CD4-positive, alpha-beta T cell treated with Interferon gamma for 1 hour (primary cell): Measurements from ENCODE around the gene NEURL4.
A peak's percentile ranks its signal among the peaks of the same experiment; 100 is the strongest.

Experiments used
- DNase-seq: peaks from one replicate; pipeline ENCODE4 v3.0.0-alpha.2; 2020

NEURL4 gene

DNA sequence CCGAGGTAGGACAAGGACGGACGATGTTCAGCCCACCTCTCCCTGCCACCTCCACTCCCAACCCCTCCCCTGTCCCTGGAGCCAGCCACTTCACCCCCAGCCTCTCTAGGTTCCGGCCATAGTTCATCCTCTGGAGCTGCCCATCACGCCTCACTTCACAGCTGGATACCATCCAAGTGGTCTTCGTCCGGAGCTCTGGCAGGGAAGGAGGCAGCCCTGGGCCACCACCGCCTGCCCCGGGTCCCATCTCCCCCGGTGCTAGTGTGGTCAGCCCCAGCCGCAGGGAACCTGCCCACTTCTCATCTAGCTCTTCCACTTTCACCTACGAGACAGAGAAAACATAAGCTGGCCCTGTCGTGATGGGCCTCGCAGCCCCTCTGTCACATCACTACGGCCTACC, 7.7 kb downstream of the NEURL4 start:
- DNase-seq = no peak

DNA sequence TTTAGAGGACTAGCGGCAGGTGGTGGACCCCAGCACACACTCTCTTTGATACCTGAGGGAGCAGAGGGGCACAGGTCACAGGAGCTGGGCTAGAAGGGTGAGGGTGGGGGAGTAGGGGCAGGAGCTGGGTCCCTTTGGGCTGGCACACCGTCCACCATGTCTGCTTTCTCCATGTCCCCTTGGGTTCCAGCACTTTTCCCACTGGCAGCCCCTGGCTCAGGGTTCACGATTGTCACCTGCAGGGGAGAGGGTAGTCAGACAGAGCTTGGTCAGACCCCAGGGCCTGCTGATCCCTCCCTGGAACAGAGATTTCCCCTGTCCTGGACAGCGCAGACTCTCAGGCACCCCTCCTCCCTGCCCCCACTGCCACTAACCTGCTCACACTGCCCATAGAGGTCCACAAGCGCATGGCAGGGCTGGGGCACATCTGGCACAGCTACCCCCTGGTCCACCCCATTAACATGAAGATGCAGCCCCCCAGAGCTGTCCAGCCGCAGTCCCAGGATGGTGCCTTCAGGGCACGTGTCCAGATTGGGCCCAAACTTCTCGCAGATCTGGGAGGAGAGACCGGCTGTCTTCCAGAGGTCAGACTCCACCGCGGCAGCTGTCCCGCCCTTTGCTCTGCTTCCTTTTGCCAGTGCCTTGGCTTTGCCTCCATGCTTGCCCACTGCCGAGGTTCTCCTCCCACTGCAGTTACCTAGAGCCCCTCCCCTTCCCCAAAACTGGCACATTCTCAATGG, 10.8 kb downstream of the NEURL4 start:
- DNase-seq = no peak

- DNase-seq = no peak
These were observed 11.9 kb downstream of the NEURL4 start for GRCh38 chr17:7317161-7317803.

- no peak for DNase-seq
These were observed 13.4 kb downstream of the NEURL4 start for GRCh38 chr17:7315570-7316235.

- peak; percentile 91 for DNase-seq
These were observed 14.2 kb downstream of the NEURL4 start, which contains the start of gene GPS2 for GRCh38 chr17:7314719-7315569. Gene GPS2, minus strand, starts transcription at chr17:7315360. Its CDS starts 308 bp downstream, at chr17:7315052.

- no peak for DNase-seq
These were observed 15.0 kb downstream of the NEURL4 start for GRCh38 chr17:7313890-7314718.

DNA sequence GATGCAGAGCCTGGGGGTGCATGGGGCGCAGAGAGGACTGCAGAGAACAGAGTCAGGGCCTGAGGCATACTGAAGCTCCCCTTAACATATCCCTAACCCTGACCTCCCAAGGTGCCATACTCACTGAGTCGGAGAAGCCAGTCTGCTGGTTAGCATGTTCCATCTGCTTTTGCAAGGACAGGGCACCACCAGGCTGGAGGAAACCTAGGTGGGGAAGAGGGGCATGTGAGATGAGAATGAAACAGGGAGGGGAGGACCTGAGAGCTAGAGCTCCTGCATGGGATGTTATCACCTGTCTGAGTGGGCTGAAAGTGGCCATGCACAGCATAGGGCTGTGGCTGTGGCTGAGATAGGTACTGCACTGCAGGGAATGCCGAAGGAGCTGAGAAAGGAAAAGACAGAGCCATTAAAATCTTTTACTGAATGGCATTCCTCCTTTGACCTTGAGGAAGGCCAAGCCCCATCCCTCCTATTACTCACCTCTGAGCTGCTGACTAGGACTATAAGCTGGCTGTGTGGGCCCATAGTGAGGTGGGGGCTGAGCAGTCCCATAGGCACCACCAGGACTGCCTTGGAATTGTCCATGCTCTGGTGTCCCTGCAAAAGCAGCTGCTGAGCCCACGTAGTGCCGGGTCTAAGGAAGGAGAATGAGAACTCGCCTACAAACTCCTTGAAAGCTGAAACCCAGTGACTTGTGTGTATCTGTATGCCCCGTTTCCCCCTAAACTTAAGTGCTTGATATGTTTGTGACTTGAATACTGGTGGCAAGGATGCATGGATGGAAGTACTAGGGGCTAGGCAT, 15.8 kb downstream of the NEURL4 start:
- DNase-seq = no peak

- DNase-seq = no peak
These were observed 16.6 kb downstream of the NEURL4 start for GRCh38 chr17:7312432-7313087.

GRCh38 chr17:7311110-7311705, 17.9 kb downstream of the NEURL4 start:
- no peak for DNase-seq

GRCh38 chr17:7309628-7310027, 19.5 kb downstream of the NEURL4 start:
- no peak for DNase-seq

DNA sequence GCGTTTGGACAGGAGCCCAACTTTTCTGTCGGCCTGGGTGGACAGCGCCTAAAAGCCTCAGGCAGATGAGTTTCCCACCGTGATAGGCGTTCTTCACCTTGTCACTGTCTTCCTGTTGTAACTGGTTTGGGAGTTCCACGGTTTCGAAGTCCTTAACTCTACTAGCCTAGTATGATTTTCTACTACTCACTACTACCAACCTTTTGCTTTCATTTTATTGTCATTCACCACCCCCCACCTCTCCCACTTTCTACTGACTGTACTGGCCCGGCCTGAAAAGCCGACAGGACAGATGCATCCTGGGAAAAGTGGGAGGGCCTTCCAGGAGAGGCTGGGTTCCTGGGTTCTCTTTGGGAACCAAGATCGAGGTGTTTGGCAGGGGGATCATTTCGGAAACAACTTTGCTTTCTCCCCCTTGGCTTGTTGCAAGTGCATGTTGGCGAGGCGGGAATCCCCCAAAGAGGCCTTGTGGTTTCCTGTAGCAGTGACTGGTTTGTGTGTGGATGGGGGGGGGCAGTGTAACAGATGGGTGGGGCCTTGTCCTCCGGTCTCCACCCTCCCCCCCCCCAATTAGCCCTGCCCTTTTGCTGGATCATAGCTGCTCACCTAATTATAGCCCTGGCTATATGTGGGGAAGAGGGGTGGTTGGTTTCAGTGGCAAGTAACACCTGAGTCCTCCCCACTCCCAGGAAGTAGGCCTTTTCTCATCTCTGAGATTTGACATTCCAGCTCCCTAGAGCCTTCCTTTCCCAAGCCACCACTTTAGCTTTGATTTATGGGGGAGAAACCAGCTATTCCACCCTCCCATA, 20.3 kb downstream of the NEURL4 start:
- DNase-seq = peak; percentile 93

- DNase-seq = peak; percentile 63
These were observed 21.2 kb downstream of the NEURL4 start for GRCh38 chr17:7307686-7308624.

DNA sequence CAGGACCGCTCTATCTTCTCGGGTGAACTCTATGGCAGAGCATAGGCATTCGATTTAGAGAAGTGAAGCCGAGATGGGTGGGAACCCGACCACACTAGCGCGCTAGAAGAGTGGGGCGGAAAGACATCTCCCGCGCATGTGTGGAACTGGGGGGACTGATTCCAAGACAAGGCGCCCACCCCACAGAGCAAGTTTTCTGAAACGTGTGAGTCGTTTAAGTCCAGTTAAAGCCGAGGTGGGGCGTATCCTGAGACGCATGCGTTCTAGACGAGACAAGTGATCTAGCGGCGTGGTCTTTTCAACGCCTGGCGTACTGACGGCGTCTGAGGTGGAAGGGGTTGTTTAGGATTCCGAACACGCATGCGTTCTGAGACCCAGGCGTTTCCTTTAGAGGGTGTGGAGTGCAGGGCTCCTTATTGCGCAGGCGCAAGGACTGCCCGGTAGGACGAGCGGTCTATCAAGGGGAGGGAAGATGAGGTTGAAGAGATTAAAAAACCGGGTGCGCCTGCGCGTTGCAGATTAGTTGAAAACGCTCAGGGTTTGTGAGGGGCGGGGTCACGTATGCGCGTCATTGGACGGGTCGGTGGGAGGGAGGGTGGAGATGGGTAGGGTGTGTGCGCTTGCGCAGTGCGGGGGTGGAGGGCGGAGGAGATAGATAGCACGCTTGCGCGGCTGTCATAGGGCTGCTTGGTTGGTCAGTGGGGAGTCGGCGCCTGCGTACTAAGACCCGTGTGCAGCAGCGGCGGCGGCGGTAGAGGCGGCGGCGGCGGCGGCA, 22.0 kb downstream of the NEURL4 start, which contains the start of gene EIF5A:
TSS of gene EIF5A (plus strand) at position 718 of the 775 bp plus-strand sequence. CDS start 2,008 bp downstream, outside the sequence.
- DNase-seq = peak; percentile 100

DNA sequence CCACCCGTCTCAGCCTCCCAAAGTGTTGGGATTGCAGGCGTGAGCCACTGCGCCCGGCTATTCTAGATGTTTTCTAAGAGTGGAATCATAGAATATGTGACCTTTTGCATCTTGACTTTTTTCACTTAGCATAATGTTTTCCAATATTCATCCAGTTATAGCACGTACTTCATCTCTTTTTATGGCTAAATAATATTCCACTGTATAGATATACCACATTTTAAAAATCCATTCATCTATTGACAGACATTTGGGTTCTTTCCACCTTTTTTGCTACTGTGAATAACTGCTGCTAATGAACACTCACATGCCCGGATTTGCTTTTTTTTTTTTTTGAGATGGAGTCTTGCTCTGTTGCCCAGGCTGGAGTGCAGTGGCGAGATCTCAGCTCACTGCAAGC, 25.0 kb downstream of the NEURL4 start:
- no peak for DNase-seq

- peak; percentile 70 for DNase-seq
These were observed 32.8 kb downstream of the NEURL4 start for GRCh38 chr17:7296189-7296861.
